ENCODE results near the gene UBE2K.
"Not testable (repeated sequence)": the region's sequence is repeated elsewhere in the genome, so short reads cannot be mapped to it uniquely, and the experiment has no call there.

The UBE2K gene

GRCh38 chr4:39697740-39698423 lies at the start of gene UBE2K:
Gene UBE2K, plus strand, starts transcription at chr4:39698136. Its CDS starts 192 bp downstream, at chr4:39698328.
- DNase-seq (ENCODE audit: low read depth) = peak; percentile 86

GRCh38 chr4:39648213-39648612 lies 49.7 kb upstream of the UBE2K start:
- no peak for DNase-seq (ENCODE audit: low read depth)

- DNase-seq (ENCODE audit: low read depth) = no peak
These were observed 48.9 kb upstream of the UBE2K start for GRCh38 chr4:39648827-39649558.

GRCh38 chr4:39649639-39650265 lies 48.2 kb upstream of the UBE2K start:
- no peak for DNase-seq (ENCODE audit: low read depth)

- not testable (repeated sequence) for DNase-seq (ENCODE audit: low read depth)
These were observed 46.4 kb upstream of the UBE2K start for GRCh38 chr4:39651586-39651985.

- no peak for DNase-seq (ENCODE audit: low read depth)
These were observed 42.7 kb upstream of the UBE2K start for GRCh38 chr4:39655211-39655610.

- no peak for DNase-seq (ENCODE audit: low read depth)
These were observed 42.1 kb upstream of the UBE2K start for GRCh38 chr4:39655876-39656275.

GRCh38 chr4:39656638-39657037 lies 41.3 kb upstream of the UBE2K start:
- not testable (repeated sequence) for DNase-seq (ENCODE audit: low read depth)

GRCh38 chr4:39657465-39657864 lies 40.5 kb upstream of the UBE2K start:
- no peak for DNase-seq (ENCODE audit: low read depth)

- DNase-seq (ENCODE audit: low read depth) = no peak
These were observed 39.2 kb upstream of the UBE2K start for GRCh38 chr4:39658756-39659155.

- DNase-seq (ENCODE audit: low read depth) = no peak
These were observed 37.9 kb upstream of the UBE2K start for GRCh38 chr4:39660045-39660444.

- DNase-seq (ENCODE audit: low read depth) = no peak
These were observed 37.2 kb upstream of the UBE2K start for GRCh38 chr4:39660757-39661156.

- DNase-seq (ENCODE audit: low read depth) = no peak
These were observed 35.3 kb upstream of the UBE2K start for GRCh38 chr4:39662683-39663082.

- peak; percentile 41 for DNase-seq (ENCODE audit: low read depth)
These were observed 32.9 kb upstream of the UBE2K start for GRCh38 chr4:39664828-39665731.

GRCh38 chr4:39667706-39668105 lies 30.2 kb upstream of the UBE2K start:
- DNase-seq (ENCODE audit: low read depth) = no peak

- no peak for DNase-seq (ENCODE audit: low read depth)
These were observed 29.0 kb upstream of the UBE2K start for GRCh38 chr4:39668887-39669286.

GRCh38 chr4:39670296-39670695 lies 27.6 kb upstream of the UBE2K start:
- not testable (repeated sequence) for DNase-seq (ENCODE audit: low read depth)

- DNase-seq (ENCODE audit: low read depth) = not testable (repeated sequence)
These were observed 22.3 kb upstream of the UBE2K start for GRCh38 chr4:39675681-39676080.

- DNase-seq (ENCODE audit: low read depth) = not testable (repeated sequence)
These were observed 16.9 kb upstream of the UBE2K start for GRCh38 chr4:39681003-39681402.

GRCh38 chr4:39682138-39682537 lies 15.8 kb upstream of the UBE2K start:
- DNase-seq (ENCODE audit: low read depth) = no peak

- no peak for DNase-seq (ENCODE audit: low read depth)
These were observed 11.9 kb upstream of the UBE2K start for GRCh38 chr4:39685990-39686389.

GRCh38 chr4:39687014-39687413 lies 10.9 kb upstream of the UBE2K start:
- no peak for DNase-seq (ENCODE audit: low read depth)
